Midbrain (tissue), 1 donor: ENCODE data around the gene PRRC2A.

Source experiments
- DNase-seq: peaks from one replicate; lab custom pipeline; 2025; lab: John Stamatoyannopoulos, UW

The PRRC2A gene

GRCh38 chr6:31652925-31653724 lies 32.6 kb downstream of the PRRC2A start:
- peak; percentile 98 for DNase-seq

- DNase-seq, result no peak
These were observed 34.2 kb downstream of the PRRC2A start for GRCh38 chr6:31654574-31655348.

GRCh38 chr6:31655349-31656237 lies 35.1 kb downstream of the PRRC2A start, which contains the start of gene APOM:
Gene APOM (plus strand): TSS chr6:31655894. CDS start chr6:31655967, 73 bp downstream.
- DNase-seq, result no peak

- no peak for DNase-seq
These were observed 37.1 kb downstream of the PRRC2A start for GRCh38 chr6:31657406-31658157.

- no peak for DNase-seq
These were observed 37.7 kb downstream of the PRRC2A start for GRCh38 chr6:31658158-31658688.

GRCh38 chr6:31658983-31659648 lies 38.6 kb downstream of the PRRC2A start:
- DNase-seq, result no peak

- no peak for DNase-seq
These were observed 39.3 kb downstream of the PRRC2A start for GRCh38 chr6:31659649-31660380.

GRCh38 chr6:31660381-31661261 lies 40.1 kb downstream of the PRRC2A start, which contains the start of gene C6orf47:
Gene C6orf47 (minus strand): TSS chr6:31660778. CDS start chr6:31659947, 831 bp downstream.
- peak; percentile 79 for DNase-seq

- no peak for DNase-seq
These were observed 41.0 kb downstream of the PRRC2A start for GRCh38 chr6:31661262-31662123.

- no peak for DNase-seq
These were observed 41.7 kb downstream of the PRRC2A start for GRCh38 chr6:31662124-31662723.

- no peak for DNase-seq
These were observed 42.8 kb downstream of the PRRC2A start for GRCh38 chr6:31663126-31663960.

GRCh38 chr6:31663961-31664789 lies 43.7 kb downstream of the PRRC2A start:
- DNase-seq, result no peak

GRCh38 chr6:31664790-31665500 lies 44.4 kb downstream of the PRRC2A start, which contains the start of gene GPANK1:
Gene GPANK1 (minus strand): TSS chr6:31664997. CDS start chr6:31664478, 519 bp downstream.
- peak; percentile 91 for DNase-seq

- DNase-seq, result peak; percentile 99
These were observed 45.2 kb downstream of the PRRC2A start, which contains the start of gene CSNK2B for GRCh38 chr6:31665501-31666336. Gene CSNK2B (plus strand): TSS chr6:31666080. CDS start chr6:31666832, 752 bp downstream.
